Tibial nerve (tissue), 4 donors: ENCODE data around the gene SLC31A1.

ENCODE experiments used
- EP300 ChIP-seq, 2 donors: sonication (generic); formaldehyde crosslinking; IDR thresholded peaks; one replicate each; pipeline ENCODE4 v1.6.1; 2017; ENCODE audit warnings: antibody characterized with exemption in 2 of 2, mild to moderate bottlenecking in 1 of 2
- POLR2A ChIP-seq, 2 donors: fragments of 450-650 bp; IDR thresholded peaks; one replicate each; pipeline ENCODE4 v1.6.1; 2017; ENCODE audit warnings: antibody characterized with exemption in 2 of 2, mild to moderate bottlenecking in 2 of 2, moderate library complexity in 2 of 2
- TF ChIP-seq, protein P1 (sequence below), 5 experiments: fragments of 200-600 bp in 3 of 5; fragments of 450-650 bp in 2 of 5; sonication (generic) in 3 of 5; IDR thresholded peaks; one replicate each; pipeline ENCODE4 v1.5.1; 2016 to 2019; ENCODE audit warnings: antibody characterized with exemption in 5 of 5, mild to moderate bottlenecking in 3 of 5, moderate library complexity in 2 of 5

- TF ChIP-seq, protein P1, sequence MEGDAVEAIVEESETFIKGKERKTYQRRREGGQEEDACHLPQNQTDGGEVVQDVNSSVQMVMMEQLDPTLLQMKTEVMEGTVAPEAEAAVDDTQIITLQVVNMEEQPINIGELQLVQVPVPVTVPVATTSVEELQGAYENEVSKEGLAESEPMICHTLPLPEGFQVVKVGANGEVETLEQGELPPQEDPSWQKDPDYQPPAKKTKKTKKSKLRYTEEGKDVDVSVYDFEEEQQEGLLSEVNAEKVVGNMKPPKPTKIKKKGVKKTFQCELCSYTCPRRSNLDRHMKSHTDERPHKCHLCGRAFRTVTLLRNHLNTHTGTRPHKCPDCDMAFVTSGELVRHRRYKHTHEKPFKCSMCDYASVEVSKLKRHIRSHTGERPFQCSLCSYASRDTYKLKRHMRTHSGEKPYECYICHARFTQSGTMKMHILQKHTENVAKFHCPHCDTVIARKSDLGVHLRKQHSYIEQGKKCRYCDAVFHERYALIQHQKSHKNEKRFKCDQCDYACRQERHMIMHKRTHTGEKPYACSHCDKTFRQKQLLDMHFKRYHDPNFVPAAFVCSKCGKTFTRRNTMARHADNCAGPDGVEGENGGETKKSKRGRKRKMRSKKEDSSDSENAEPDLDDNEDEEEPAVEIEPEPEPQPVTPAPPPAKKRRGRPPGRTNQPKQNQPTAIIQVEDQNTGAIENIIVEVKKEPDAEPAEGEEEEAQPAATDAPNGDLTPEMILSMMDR (IDR thresholded peaks at IDR 0.05), result no peak
- TF ChIP-seq POLR2A (IDR thresholded peaks at IDR 0.05) (no peak), EP300 (IDR thresholded peaks at IDR 0.05) (no peak)
Observed at GRCh38 chr9:113307396-113307975, 86.1 kb downstream of the SLC31A1 start.
